SU-DHL-6 (cell line): ENCODE data around the gene MARK1.

Source experiments
- H2AFZ ChIP-seq: fragments of 200-600 bp; sonication (generic); 2 replicates; pipeline ENCODE4 v1.6.1; 2014; ENCODE audit warnings: low read depth, mild to moderate bottlenecking, moderate library complexity, mixed read lengths, antibody characterized with exemption, low read length; ENCODE audit not compliant: severe bottlenecking
- H3F3A ChIP-seq: fragments of 200-600 bp; shearing (Covaris generic); 2 replicates; pipeline ENCODE4 v1.6.0; 2016; ENCODE audit warnings: antibody characterized with exemption, mild to moderate bottlenecking; ENCODE audit not compliant: insufficient read depth
- H3K27ac ChIP-seq: fragments of 200-600 bp; sonication (generic); 2 replicates; pipeline ENCODE4 v1.5.1; 2016; ENCODE audit warnings: low read depth, mild to moderate bottlenecking, low read length, moderate library complexity, mixed read lengths
- H3K27me3 ChIP-seq: fragments of 200-600 bp; sonication (generic), shearing (Covaris generic); 2 replicates; pipeline ENCODE4 v1.6.0; 2014; ENCODE audit warnings: mild to moderate bottlenecking, low read length
- H3K36me3 ChIP-seq: fragments of 200-600 bp; sonication (generic); 2 replicates; pipeline ENCODE4 v1.6.1; 2014; ENCODE audit warnings: mild to moderate bottlenecking, low read length, mixed read lengths
- H3K4me2 ChIP-seq: fragments of 300-600, 200-600 bp; shearing (Covaris generic), sonication (generic); 2 replicates; pipeline ENCODE4 v1.6.0; 2014; ENCODE audit warnings: low read length, low read depth, mild to moderate bottlenecking; ENCODE audit not compliant: poor library complexity, severe bottlenecking
- H3K4me3 ChIP-seq: fragments of 200-600 bp; sonication (generic); 2 replicates; pipeline ENCODE4 v1.5.1; 2014; ENCODE audit warnings: antibody characterized with exemption, low read length, mild to moderate bottlenecking, mixed read lengths; ENCODE audit not compliant: insufficient read depth, poor library complexity, severe bottlenecking
- H3K79me2 ChIP-seq: fragments of 200-600 bp; sonication (generic); 2 replicates; pipeline ENCODE4 v1.6.1; 2014; ENCODE audit warnings: mild to moderate bottlenecking, low read length, moderate library complexity; ENCODE audit not compliant: insufficient read depth
- H3K9ac ChIP-seq: fragments of 200-600 bp; sonication (generic); 2 replicates; pipeline ENCODE4 v1.7.0; 2014; ENCODE audit warnings: mild to moderate bottlenecking, low read length
- H3K9me2 ChIP-seq: fragments of 200-600 bp; sonication (generic); replicated peaks from 2 replicates; pipeline ENCODE4 v1.6.1; 2014; ENCODE audit warnings: low read length; ENCODE audit not compliant: insufficient read depth
- H3K9me3 ChIP-seq: fragments of 200-600 bp; sonication (generic); 2 replicates; pipeline ENCODE4 v1.6.1; 2014; ENCODE audit warnings: low read length, mixed read lengths; ENCODE audit not compliant: insufficient read depth
- H4K20me1 ChIP-seq: fragments of 200-600 bp; sonication (generic); 2 replicates; pipeline ENCODE4 v1.6.1; 2014; ENCODE audit warnings: low read depth, mild to moderate bottlenecking, antibody characterized with exemption, low read length, moderate library complexity, mixed read lengths
- CTCF ChIP-seq: fragments of 200-600 bp; sonication (generic); IDR thresholded peaks from one replicate; pipeline ENCODE4 v1.5.1; 2017; ENCODE audit warnings: antibody characterized with exemption, mild to moderate bottlenecking, low read length, moderate library complexity; ENCODE audit not compliant: insufficient read depth, poor library complexity, severe bottlenecking
- EZH2phosphoT487 ChIP-seq: fragments of 200-600 bp; sonication (generic), shearing (Covaris generic); conservative IDR thresholded peaks from 2 replicates; pipeline ENCODE4 v1.6.1; 2018; ENCODE audit warnings: mild to moderate bottlenecking, antibody characterized with exemption, low read length, moderate library complexity, mixed read lengths

MARK1 gene

GRCh38 chr1:220684890-220685289 is 157.0 kb downstream of the MARK1 start:
- Histone ChIP-seq H3K79me2 (no peaks in the 10 kb centered on the region), H3F3A (no peaks in the 10 kb centered on the region), H2AFZ (no peak overlapping the region), H3K9ac (no peak overlapping the region), H3K9me3 (no peaks in the 10 kb centered on the region), H3K4me2 (no peak overlapping the region), H3K27me3 (no peaks in the 10 kb centered on the region), H3K9me2 (no peaks in the 10 kb centered on the region), H4K20me1 (no peaks in the 10 kb centered on the region), H3K27ac (no peak overlapping the region), H3K36me3 (no peaks in the 10 kb centered on the region), H3K4me3 (no peak overlapping the region)
- TF ChIP-seq CTCF (no peak), EZH2phosphoT487 (no peak)

GRCh38 chr1:220685879-220686278 is 157.9 kb downstream of the MARK1 start:
- Histone ChIP-seq H3K79me2 (no peaks in the 10 kb centered on the region), H3K9me3 (no peaks in the 10 kb centered on the region), H3K4me3 (no peak overlapping the region), H3K9ac (no peak overlapping the region), H4K20me1 (no peaks in the 10 kb centered on the region), H3K9me2 (no peaks in the 10 kb centered on the region), H3K4me2 (no peak overlapping the region), H2AFZ (no peak overlapping the region), H3F3A (no peaks in the 10 kb centered on the region), H3K27ac (no peak overlapping the region), H3K36me3 (no peaks in the 10 kb centered on the region), H3K27me3 (no peaks in the 10 kb centered on the region)
- TF ChIP-seq CTCF, result no peak
- TF ChIP-seq EZH2phosphoT487, result no peak

DNA sequence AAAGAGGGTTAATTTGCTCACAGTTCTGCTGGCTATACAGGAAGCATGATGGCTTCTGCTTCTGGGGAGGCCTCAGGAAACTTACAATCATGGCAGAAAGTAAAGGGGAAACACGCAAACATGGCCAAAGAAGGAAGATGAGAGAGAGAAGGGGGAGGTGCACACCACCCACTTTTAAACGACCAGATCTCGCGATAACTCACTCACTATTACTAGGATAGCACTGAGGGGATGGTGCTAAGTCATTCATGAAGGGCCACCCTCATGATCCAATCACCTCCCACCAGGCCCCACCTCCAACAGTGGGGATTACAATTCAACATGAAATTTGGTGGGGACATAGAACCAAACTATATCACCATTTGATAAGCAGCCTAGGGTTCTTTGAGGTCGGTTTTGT is 159.9 kb downstream of the MARK1 start:
- Histone ChIP-seq H3K4me2 (no peak overlapping the region), H3K36me3 (no peaks in the 10 kb centered on the region), H3K79me2 (no peaks in the 10 kb centered on the region), H3K4me3 (no peak overlapping the region), H3K9me3 (no peaks in the 10 kb centered on the region), H3K27ac (no peak overlapping the region), H3K9me2 (no peaks in the 10 kb centered on the region), H2AFZ (no peak overlapping the region), H3F3A (no peaks in the 10 kb centered on the region), H3K9ac (no peak overlapping the region), H4K20me1 (no peaks in the 10 kb centered on the region), H3K27me3 (no peaks in the 10 kb centered on the region)
- TF ChIP-seq EZH2phosphoT487 (no peak), CTCF (no peak)
